GM21717 (cell line): ENCODE results near the gene PHACTR3.

ENCODE experiments used
- ATAC-seq: cut with Tn5 transposase; IDR thresholded peaks from one replicate; pipeline ENCODE4 v1.9.1; 2021; ENCODE audit warnings: mild to moderate bottlenecking, moderate library complexity; ENCODE audit not compliant: unreplicated experiment

The PHACTR3 gene

DNA sequence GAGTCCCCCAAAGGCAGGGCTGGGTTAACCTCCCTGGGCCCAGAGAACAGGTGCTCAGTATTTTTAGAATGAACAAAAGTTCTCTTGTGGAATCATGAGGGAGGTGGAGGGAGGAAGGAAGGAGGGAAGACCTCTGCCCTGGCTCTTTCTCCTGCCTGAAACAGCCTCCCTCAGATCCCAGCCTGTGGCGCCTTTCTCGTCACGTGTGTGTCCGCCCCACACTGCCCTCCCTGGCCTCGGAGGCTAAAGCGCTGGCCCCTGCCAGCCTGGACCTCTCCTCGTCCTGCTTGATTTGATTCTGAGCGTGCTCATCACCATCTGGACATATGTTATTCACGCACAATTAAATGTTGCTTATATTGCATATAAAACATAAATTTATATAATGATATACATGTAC is 40.9 kb downstream of the PHACTR3 start:
- ATAC-seq, result no peak

DNA sequence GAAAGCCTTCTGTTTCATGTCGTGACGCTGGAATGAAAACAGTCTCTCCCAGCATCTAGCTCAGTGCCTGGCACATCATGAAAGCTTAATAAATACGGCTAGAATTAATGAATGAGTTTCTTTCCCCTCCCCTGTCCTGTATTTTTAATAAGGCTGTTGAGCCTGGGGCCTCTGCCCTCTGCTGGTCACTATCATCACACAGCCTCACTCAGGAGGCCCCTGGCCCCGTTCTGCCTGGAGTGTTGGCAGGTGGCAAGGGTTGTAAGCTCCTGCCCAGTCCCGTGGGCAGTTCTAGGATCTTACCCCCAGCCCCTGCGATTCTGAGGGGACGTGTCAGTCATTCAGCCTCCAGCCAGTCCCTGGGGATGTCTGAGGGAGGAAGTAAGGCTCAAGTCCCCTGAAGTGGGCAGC is 41.4 kb downstream of the PHACTR3 start:
- ATAC-seq, result no peak

DNA sequence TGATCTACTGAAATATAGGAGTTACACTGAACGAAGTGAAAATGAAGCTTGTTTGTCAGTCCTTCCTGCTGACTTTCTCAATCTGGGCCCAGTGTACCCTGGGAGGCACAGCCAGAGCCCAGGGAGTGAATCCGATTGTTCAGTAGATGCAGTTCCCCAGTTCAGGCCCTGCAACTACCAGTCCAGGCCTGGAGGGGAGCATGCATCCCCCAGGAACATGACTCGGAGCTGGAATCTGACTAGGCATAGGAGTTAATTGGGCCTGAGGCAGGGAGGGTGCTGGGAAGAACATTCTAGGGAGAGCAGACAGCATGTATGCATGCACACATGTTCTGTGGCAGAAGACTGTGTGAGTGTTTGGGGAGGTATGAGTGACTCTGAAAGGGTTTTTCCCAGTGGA is 42.1 kb downstream of the PHACTR3 start:
- ATAC-seq, result no peak

DNA sequence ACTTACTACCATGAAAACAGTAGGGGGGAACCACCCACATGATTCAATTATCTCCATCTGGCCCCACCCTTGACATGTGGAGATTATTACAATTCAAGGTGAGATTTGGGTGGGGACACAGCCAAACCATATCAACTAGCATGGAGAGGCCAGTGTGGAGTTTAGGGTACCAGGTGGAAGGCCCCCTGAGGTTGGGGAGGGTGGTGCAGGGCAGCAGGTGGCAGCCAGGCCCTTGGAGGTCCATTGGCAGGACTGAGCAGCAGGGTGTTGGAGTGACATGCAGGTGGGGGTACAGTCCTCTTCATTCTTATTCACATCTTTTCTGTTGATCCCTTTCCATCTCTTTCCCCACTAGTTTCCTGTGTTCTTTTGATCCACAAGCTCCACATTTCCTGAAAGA is 42.9 kb downstream of the PHACTR3 start:
- ATAC-seq, result no peak

GRCh38 chr20:59648466-59649070 is 44.2 kb downstream of the PHACTR3 start:
- ATAC-seq, result no peak

- no peak for ATAC-seq
Observed at GRCh38 chr20:59650418-59650817, 46.1 kb downstream of the PHACTR3 start.

GRCh38 chr20:59652381-59652780 is 48.0 kb downstream of the PHACTR3 start:
- no peak for ATAC-seq

GRCh38 chr20:59656417-59656816 is 52.1 kb downstream of the PHACTR3 start:
- no peak for ATAC-seq

DNA sequence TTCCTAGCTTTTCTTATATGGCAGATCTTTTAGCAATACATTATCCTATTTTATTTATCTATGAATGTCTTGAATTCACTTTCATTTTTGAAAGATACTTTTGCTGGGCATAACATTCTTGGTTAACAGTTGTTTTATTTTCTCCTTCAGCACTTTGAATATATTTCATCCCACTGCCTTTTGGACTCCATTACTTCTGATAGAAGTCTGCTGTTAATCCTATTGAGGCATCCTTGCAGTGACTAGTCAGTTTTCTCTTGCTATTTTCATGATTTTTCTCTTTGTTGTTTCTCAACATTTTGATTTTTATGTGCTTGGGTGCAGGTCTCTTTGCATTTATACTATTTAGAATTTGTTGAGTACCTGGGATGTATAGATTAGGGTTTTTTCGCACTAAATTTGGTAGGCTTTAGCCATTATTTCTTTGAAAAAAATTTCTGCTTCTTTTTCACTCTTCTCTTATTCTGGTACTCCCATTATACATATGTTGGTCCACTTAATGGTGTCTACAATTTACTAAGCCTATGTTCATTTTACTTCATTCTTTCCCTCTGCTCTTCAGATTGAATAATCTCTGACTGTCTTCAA is 53.2 kb downstream of the PHACTR3 start:
- no peak for ATAC-seq

DNA sequence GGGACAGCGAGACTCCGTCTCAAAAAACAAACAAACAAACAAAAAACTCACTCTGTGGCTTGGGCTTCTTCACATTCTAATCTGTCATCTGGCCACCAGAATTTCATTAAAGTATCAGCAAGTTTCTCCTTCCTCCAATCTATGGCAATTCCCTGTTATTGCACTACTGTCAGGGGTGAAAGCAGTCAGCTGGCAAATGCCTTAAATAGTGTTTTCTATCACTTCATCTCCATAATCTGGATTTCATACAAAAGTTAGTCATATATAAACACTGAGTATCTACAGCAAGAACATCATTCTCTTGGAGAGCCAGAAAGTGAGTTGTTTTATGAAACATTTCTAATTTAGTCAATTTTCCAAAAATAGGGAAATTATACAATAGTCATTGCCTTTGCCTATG is 56.1 kb downstream of the PHACTR3 start:
- ATAC-seq, result no peak

GRCh38 chr20:59661153-59661552 is 56.8 kb downstream of the PHACTR3 start:
- no peak for ATAC-seq

DNA sequence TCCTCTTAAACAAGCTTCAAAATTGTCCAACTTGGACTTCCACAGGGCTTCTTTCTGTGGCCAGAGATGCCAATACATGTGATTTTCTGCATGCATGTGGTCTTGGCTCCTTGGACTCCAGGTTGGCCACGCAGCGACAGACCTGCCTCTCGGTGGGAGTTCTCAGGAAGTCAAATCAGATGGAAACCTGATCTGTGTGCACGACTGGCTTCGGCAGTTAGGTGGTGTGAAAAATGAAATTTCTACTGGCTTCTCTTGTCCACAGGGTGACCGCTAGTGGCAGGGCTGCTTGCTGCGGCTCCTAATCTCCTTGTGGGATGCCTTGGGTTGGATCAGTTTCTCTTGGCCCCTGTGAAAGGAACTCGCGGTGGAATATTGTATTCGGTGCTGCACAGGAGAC is 57.3 kb downstream of the PHACTR3 start:
- no peak for ATAC-seq

GRCh38 chr20:59662161-59662560 is 57.8 kb downstream of the PHACTR3 start:
- ATAC-seq, result no peak

DNA sequence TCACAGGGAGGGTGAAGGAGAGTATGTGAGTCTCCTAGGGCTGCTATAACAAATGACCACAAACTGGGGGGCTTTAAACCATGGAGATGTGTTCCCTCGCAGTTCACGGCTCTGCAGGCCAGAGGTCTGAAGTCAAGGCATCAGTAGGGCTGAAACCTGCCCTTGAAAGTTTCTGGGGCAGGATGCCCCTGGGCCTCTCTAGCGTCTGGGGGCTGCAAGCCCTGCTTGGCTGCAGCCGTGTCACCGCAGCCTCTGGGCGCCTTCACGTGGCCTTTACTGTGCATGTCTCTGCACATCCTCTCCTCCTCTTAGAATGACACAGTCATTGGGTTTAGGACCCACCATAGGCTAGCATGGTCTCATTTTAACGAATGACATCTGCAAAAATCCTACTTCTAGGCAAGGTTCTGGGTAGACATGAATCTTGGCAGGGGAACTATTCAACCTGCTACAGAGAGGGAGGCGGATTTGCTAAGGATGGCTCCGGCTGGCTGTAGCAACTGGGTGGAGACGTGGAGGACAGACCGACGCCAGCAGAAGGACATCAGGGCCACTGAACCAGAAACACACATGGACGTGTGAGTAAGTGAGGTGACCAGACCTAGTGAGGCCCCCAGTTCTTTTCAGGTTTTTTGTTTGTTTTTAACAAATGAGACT is 58.6 kb downstream of the PHACTR3 start:
- ATAC-seq, result no peak

DNA sequence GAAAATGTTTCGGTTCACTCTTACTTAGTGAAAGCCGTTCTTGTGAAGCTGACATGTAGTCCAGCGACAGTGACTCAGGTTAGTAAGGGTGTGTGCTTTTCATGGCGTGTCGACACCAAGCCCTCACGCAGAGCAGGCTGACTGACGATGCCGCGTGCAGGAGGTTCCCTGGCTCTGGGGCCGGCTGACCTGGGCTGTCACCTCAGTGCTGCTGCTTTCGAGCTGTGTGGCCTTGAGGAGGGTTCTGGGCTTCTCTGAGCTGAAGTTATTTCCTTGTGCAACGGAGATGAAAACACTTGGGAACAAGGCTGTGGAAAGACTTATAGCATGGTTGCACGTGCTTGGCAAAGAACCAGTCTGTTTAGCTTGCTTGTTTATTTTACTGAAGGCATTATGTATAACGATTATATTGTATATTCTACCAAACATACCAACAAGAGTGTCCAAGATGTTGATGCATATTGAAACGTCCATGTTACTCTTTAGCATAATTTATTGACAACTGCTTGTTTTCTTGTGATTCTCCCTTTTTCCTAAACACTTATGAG is 59.2 kb downstream of the PHACTR3 start:
- no peak for ATAC-seq

- ATAC-seq, result no peak
Observed at GRCh38 chr20:59664421-59664941, 60.1 kb downstream of the PHACTR3 start.

DNA sequence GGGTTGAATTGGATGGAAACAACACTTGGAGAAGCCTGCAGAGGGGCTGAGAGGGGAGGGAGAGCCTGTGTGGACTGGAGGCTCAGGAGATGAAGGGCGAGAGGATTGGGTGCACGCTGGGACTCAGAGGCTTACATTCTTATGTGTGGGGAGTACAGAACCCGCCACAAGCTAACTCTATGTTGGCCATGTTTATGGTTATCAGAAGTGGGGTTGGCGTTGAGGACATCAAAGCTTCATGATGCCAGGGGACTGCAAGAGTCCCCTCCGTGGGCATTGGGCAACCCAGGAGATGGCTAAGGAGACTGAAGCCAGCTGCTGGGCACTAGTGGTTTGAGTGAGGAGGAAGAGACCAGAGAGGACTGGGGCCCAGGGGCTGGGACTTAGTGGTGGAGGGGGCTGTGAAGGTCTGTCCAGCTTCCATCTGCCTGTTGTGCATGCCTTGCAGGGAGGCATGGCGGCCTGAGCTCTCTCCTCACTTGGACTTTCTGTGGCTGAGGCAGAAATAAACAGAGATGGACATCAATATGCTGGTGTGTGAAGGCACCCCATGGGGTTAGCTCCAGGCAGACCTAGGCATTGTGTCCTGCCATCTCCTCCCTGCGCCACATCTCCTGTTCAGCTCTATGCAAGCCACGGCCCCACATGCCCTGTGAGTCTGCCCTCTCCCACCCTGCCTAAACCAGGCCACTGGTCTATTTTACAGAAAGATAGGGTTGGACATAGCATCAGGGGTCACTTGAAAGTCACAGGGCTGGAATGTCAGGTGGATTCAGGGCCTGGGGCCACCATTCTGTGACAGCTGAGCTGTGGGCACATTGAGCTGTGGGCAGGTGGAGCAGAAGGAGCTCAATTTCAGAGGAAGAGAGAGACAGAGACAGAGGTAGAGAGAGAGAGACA is 61.6 kb downstream of the PHACTR3 start:
- no peak for ATAC-seq

DNA sequence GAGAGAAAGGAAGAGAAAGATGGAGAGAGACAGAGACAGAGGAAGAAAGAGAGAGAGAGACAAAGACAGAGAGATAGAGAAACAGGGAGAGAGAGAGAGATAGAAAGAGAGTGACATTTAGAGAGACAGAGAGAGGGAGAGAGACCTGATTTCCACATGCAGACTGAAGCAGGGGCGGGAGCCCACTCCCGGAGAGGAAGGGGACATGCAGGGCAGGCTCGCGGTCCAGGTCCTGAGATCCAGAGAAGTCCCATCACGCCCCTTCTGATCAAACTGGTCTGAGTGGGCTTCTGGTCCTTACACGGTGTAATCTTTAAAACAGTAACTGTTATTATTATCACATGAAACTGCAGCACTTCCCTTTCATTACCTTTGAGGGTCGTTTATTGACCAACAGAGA is 62.2 kb downstream of the PHACTR3 start:
- ATAC-seq, result no peak

GRCh38 chr20:59667131-59667530 is 62.8 kb downstream of the PHACTR3 start:
- no peak for ATAC-seq

- no peak for ATAC-seq
Observed at GRCh38 chr20:59667981-59668515, 63.7 kb downstream of the PHACTR3 start.
